ENCODE results near the gene RBBP7.

RBBP7 gene

DNA sequence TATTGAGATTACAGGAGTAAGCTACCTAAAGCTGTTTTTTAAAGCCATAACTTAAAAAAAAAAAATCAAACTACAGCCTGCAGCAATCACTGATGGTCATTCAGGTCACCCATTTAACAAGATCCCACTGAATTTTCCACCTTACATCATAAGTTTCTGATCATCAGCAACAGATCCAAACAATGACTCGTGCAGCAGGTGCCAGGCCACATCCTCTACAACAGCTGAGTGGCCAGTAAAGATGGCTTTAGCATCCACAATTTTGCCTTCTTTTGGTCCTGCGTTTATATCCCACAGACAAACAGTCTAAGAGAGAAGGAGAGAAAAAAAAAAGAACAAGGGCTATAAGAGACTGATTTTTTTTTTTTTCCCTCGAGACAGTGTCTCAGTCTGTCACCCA lies 16.6 kb downstream of the RBBP7 start:
- in situ Hi-C loops (cut with HindIII; ENCODE audit: low pct_unique_long_range_greater_than_20kb, low sequenced_read_pairs), result no loop called here
- no peak for TF ChIP-seq JUND (IDR thresholded peaks at IDR 0.05; ENCODE audit: low read depth)
- DNase-seq (ENCODE audit: low read depth in 1 of 2, low spot score in 1 of 2), result no peak

DNA sequence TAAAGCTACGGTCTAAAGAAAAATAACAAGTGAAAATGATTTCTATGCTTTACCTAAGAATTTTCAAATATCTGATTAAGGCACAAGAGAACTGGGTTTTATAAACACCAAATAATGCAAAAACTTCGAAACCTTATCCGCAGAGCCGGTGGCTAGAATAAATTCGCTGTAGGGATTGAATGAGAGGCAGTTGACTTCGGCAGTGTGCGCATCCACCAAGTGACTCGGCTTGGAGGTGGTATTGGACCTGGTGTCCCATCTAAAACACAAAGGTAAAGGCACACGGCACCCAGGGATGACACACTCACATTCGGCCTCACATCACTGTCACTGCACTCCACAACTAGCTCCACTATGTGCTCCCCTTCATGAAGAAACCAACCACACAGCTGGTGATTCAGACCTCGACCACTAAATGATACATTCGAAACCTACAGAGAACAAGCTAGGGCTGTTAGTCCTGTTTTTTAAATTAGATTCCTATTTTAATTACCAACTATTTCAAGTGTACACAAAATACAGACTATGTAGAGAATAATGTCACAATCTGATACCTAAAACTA lies 17.5 kb downstream of the RBBP7 start:
- DNase-seq (ENCODE audit: low read depth in 1 of 2, low spot score in 1 of 2), result no peak
- in situ Hi-C loops (cut with HindIII; ENCODE audit: low pct_unique_long_range_greater_than_20kb, low sequenced_read_pairs), result no loop called here
- no peak for TF ChIP-seq JUND (IDR thresholded peaks at IDR 0.05; ENCODE audit: low read depth)

DNA sequence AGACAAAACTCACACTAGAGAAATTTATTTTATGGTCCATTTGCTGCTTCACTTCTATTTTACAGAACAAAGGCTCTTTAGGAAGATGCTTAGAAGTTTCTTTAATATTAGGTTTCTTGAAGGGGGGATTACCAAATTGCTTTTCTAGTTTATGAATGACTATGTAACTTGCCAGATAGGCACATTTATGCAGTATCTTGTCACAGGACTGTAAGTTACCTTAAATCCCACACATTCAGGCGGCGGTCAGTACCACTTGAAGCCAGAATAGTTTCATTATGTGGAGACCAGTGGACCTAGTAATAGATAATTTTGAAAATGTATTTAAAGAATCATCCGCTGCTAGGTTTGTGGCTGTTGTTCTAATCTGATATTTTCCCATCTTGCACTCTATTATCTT lies 18.3 kb downstream of the RBBP7 start:
- in situ Hi-C loops (cut with HindIII; ENCODE audit: low pct_unique_long_range_greater_than_20kb, low sequenced_read_pairs), result no loop called here
- no peak for TF ChIP-seq JUND (IDR thresholded peaks at IDR 0.05; ENCODE audit: low read depth)
- no peak for DNase-seq (ENCODE audit: low read depth in 1 of 2, low spot score in 1 of 2)

DNA sequence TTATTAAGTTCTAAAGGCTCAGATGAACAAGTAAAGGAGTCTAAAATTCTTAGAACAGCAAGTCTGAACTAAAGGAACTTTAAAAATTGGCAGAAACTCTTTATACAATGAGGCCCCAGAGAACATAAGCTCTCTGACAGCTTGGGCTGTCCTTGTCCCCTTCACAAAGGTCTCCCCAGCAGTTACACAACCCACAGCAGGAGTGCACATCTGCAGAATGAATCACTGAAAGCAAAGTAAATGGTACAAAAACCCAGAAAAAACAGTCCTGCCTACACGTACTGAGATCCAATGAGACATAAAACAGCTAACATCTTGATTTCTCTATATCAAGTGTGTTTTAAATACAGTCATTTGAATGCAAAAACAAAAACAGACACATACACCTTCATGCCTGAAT lies 18.7 kb downstream of the RBBP7 start:
- no peak for DNase-seq (ENCODE audit: low read depth in 1 of 2, low spot score in 1 of 2)
- in situ Hi-C loops (cut with HindIII; ENCODE audit: low pct_unique_long_range_greater_than_20kb, low sequenced_read_pairs), result no loop called here
- TF ChIP-seq JUND (IDR thresholded peaks at IDR 0.05; ENCODE audit: low read depth), result no peak

DNA sequence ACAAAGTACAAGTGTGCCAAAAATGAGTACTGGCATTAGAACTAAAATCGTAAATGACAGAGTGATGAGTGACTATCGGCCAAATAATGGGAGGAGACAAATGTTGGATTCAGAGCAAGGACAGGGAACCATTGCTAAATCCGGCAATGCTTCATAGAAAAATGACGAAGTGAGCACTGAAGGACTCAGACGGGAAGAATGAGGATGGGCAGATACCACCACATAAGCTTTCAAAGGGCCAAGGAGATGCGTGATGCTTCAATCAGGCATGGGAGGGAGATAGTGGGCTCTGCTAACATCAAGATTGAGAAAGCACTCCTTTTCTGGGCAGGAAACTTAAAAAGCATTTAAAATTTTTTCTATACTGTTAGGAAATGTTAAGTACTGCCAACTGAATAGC lies 21.6 kb downstream of the RBBP7 start:
- TF ChIP-seq JUND (IDR thresholded peaks at IDR 0.05; ENCODE audit: low read depth), result no peak
- in situ Hi-C loops (cut with HindIII; ENCODE audit: low pct_unique_long_range_greater_than_20kb, low sequenced_read_pairs), result no loop called here
- DNase-seq (ENCODE audit: low read depth in 1 of 2, low spot score in 1 of 2), result no peak

DNA sequence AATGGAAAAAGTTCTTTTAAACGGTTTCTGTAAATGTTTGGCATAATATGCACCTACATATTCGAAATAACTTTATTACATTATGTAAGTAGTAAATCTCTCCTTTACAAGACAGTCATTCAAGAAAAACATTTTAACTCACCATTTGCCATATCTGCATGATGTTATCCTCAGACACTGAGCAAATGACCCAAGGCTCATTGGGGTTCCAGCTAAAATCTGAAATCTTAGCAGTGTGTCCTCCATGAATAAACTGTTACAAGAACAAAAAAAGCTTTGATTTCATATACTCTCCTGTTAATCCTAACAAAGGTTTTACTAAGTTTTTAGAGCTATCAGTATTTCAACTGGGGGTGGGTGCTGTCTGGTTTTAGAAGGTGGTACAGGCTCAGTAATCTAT lies 24.5 kb downstream of the RBBP7 start:
- TF ChIP-seq JUND (IDR thresholded peaks at IDR 0.05; ENCODE audit: low read depth), result no peak
- in situ Hi-C loops (cut with HindIII; ENCODE audit: low pct_unique_long_range_greater_than_20kb, low sequenced_read_pairs), result no loop called here
- no peak for DNase-seq (ENCODE audit: low read depth in 1 of 2, low spot score in 1 of 2)

DNA sequence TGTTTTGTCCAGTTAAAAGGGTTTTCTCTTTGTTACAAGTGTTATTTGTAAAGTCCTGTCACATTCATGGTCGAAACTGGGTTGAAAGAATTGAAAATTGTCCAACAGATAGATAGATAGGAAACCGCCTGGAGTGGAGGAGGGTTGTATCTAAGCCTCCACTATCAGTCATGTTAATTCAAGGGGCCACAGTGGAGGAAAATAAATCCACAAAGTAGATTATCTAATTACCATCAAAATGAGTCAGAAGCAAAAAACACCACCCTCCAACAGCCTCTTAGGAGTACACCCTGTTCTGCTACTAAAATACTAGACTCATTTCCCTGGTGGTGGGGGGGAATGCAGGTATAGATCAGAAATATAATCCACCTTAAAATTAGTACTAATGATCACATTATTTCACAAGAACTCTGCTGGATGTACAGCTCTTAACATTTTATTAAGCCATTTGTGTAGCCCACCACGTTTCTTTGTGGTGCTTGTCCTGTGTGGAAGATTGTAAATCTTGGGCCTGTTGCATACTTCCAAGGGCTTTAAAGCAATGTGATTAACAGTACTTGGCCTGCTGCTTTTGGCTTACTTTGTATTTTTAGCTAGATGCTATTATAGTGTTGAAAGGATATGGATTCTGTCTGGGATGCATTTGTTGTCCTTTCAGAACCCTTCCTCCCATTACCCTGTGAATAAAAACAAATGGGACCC lies 26.8 kb downstream of the RBBP7 start:
- no peak for DNase-seq (ENCODE audit: low read depth in 1 of 2, low spot score in 1 of 2)
- TF ChIP-seq JUND (IDR thresholded peaks at IDR 0.05; ENCODE audit: low read depth), result no peak
- in situ Hi-C loops (cut with HindIII; ENCODE audit: low pct_unique_long_range_greater_than_20kb, low sequenced_read_pairs), result no loop called here

DNA sequence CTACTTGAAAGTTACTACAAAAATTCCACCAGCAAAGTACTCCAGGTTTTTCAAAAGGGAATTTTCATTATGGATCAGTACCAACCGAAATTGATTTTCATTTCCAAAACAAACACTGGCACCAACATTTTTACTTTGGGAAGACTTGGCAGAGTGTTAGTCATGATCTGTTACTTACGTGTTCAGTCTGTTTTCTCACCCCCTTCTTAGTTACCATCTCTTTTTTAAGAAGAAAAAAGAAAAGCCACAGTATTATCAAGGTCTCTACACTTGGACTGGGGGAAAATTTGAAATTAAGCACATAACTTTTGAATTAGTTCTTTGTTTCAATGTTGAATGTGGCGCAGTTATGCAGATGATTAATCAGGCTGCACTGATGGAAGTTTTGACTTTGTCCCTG lies 27.5 kb downstream of the RBBP7 start:
- in situ Hi-C loops (cut with HindIII; ENCODE audit: low pct_unique_long_range_greater_than_20kb, low sequenced_read_pairs), result no loop called here
- no peak for DNase-seq (ENCODE audit: low read depth in 1 of 2, low spot score in 1 of 2)
- no peak for TF ChIP-seq JUND (IDR thresholded peaks at IDR 0.05; ENCODE audit: low read depth)

DNA sequence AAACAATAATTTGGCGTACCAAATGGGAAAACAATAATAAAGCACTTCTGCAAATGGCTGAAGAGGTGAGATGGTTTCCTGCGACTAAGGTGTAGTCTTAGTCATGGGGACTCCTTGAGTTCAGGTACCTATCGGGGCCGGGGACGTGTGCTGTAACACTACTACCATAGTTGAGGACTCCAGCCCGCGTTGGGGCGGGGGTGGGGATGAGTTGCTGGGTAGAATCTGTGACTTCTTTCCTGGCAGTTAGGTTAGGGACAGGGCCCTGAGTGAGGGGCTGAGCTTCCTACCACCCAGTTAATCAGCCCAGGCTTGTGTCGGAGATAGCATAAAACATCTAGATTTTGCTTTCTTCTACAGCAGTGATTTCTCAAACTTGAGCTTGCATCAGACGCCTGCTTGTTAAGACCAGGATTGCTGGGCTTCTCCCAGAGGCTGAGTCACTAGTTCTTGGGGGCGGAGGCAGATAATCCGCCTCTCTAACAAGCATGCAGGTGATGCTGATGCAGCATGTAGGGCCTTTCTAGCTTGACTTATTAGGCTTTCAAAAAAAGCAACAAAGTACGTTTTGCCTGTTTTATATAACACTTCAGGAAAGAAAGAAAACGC lies 30.2 kb downstream of the RBBP7 start:
- no peak for DNase-seq (ENCODE audit: low read depth in 1 of 2, low spot score in 1 of 2)
- TF ChIP-seq JUND (IDR thresholded peaks at IDR 0.05; ENCODE audit: low read depth), result no peak
- in situ Hi-C loops (cut with HindIII; ENCODE audit: low pct_unique_long_range_greater_than_20kb, low sequenced_read_pairs), result no loop called here

DNA sequence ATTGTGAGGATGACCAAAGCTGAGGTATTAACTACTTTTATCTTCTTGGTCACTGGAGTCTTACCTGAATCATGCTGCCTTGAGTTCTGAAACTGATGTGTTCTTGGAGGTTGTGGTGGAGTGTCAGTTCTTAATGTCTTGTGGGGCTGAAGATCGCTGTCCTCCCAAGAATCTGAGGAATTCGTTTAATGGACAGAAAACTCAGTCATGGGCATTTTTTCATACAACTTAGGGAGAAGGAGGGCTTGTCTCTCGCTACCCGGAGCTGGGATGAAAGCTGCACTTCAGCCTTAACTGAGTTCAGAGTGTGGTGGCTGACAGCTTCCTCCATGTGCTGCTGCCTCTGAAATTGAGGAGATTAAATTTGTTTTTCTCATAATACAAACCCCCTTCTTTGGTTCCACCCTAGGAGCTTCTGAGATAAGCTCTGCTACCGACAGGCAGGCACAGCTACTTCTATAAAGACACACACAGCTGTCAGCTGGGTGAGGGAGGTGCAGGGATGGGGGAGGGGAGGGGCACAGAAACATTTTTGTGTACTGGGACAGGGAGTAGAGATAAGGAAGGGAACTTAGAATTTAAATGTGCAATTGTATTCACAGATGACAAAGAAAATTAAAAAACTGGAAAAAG lies 30.8 kb downstream of the RBBP7 start:
- TF ChIP-seq JUND (IDR thresholded peaks at IDR 0.05; ENCODE audit: low read depth), result no peak
- no peak for DNase-seq (ENCODE audit: low read depth in 1 of 2, low spot score in 1 of 2)
- in situ Hi-C loops (cut with HindIII; ENCODE audit: low pct_unique_long_range_greater_than_20kb, low sequenced_read_pairs), result no loop called here

DNA sequence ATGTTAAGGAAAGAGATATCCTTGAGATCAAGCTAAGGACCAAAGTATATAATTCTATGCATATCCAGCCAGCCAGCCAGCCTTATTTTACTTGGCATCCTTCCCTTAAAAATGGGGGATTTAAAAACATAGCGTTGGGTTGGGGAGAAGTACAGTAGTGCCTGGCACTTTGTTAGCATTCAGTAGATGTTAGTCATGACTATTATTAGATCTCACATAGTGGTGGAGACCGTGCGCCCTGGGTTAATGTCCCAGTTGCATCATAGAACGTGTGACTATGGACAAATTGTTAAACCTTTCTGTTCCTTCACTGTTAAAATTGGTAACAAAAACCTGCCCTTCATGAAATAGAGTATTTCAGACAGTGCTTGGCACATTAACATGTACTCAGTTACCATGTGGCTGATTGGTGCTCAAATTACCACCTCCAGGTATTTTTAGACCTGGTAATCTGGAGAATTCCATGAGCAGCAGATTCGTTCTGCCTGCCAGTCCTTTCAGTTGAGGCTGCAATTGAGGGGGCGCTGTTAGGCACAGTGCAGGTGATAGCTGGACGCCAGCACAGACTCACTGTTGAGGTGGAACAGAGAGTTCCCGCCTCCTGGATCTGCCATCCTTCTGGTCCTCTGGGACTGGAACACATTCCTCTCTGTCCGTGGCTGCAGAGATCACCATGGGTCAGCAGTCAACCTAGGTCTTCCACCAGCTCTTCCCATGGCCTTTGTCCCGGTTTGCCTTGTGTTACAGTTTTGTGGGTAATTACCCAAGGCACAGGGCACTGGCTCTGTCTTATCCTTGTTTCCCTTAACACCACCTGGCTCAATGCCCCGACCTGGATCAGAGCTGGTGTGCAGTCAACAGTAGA lies 31.7 kb downstream of the RBBP7 start:
- in situ Hi-C loops (cut with HindIII; ENCODE audit: low pct_unique_long_range_greater_than_20kb, low sequenced_read_pairs), result no loop called here
- DNase-seq (ENCODE audit: low read depth in 1 of 2, low spot score in 1 of 2), result no peak
- TF ChIP-seq JUND (IDR thresholded peaks at IDR 0.05; ENCODE audit: low read depth), result no peak

DNA sequence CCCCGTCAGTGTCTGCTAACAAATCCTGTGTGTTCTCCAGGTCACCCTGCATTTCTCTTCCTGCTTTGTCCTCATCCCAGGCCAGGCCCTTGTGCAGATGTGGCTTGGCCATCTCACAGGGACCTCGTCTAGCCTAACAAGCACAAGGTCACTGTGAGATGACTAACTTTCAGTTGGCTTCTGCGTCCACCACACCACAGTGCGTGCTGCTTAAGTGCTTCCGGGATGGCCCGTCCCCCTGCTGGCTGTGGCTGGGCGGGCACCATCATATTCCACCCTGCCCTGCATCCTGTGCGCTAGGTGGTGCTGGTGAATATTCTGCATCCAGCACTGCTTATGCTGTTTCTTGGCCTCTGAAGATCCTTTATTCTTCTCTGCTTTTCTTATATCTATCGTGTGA lies 33.8 kb downstream of the RBBP7 start:
- DNase-seq (ENCODE audit: low read depth in 1 of 2, low spot score in 1 of 2), result peak in 1 of 2 experiments; percentile 68
- in situ Hi-C loops (cut with HindIII; ENCODE audit: low pct_unique_long_range_greater_than_20kb, low sequenced_read_pairs), result no loop called here
- no peak for TF ChIP-seq JUND (IDR thresholded peaks at IDR 0.05; ENCODE audit: low read depth)

Measured in T47D (cell line).